Medulla oblongata (tissue), 1 donor: ENCODE measurements around the gene MAFG.
A peak's percentile ranks its signal among the peaks of the same experiment; 100 is the strongest.

ENCODE experiments used
- DNase-seq: peaks from one replicate; pipeline ENCODE4 v3.0.0-alpha.2; 2015; ENCODE audit errors: extremely low spot score

The MAFG gene

DNA sequence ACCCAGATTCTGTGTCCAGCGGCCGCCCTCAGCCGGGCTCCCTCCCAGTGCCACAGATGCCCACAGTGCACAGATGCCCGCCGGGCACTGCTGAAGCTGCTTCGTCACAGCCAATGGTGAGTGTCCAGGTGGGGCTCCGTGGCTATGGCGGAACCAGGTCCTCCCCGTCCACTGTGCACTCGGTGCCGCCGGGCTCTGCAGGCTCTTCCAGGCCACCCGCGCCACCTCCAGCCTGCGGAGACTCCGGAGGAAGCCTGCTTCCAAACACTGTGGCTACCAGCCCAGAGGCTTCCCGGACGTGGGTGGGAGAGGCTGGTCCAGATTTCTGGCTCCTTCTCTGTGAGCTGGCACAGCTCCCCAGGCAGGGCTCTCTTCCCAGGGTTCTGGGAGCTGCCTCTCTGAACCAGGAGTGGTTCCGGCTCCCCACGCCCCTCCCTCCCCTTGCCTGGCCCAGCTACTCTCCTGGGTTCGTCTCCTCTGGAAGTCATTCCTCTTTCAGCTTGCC is 12.4 kb upstream of the MAFG start:
- peak; percentile 74 for DNase-seq

DNA sequence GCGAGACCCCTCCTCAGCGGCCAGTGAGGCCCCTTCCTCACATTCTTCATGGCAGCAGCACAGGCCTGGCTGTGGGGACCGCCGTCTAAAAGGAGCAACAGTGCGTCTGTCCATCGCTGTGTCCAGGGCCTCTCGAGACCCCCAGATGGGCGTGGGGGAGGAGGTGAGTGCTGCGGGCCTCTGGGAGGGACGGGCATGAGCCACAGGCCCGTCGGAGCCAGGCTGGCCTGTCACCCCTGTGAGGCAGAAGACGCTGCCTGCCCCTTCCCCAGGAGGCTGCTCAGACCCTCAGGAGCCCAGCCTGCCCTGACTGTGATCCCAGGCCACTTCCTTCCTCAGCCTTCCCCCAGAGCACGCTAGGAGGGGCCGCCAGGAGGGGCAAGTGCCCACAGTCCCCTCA is 11.7 kb upstream of the MAFG start:
- DNase-seq: no peak

DNA sequence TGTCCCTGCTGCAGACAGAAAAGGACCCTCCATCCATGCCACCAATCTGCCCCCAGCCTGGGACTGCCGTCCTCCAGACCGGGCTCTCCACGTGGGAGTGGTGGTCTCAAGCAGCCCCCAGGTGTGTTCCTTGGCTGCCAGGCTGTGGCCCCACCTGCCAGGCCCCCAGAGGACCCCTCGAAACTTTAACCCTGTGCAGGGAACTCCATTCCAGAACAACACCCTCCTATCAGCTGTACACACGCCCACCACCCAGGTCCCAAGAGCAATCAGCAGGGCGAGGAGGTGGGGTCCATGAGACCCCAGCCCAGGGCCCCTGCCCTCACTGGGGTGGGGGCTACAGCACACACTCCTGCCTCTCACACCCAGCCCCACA is 8.2 kb upstream of the MAFG start:
- DNase-seq: no peak

DNA sequence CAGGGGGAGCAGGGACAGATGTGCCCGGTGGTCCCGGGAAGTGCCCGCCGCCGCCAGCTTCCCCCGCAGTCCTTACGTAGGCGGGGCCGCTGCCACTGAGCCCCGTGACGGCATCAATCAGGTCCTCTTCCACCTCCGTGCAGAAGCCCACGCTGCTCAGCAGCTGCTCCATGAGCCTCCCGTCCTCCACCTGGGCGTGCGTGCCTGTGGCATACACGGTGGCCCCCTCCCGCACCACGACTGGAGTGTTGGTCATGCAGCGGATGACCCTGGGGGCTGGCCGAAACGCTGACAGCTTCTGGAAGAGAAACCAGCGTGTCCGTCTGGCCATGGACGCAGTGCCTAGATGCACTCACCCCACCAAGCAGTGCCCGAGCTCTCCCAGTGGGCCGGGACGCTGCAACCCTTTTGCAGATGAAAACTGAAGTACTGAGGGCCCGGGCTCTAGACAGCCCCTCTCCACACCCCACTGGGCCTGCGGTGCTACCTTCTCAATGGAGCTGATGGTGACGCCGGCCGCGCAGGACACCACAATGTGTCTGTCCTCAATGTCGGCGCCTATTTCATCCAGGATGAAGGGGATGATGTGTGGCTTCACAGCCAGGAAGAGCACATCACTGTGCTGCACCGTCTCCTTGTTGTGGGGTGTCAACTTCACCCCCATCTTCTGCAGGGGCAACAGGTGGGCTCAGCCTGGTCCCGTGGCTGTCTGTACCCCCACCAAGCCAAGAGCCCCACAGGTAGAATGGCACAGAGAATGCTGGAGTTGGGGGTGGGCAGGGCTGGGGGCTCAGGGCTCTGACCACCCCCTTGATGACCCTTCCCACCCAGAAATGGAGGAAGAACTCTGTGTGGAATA is 7.5 kb upstream of the MAFG start:
- DNase-seq: no peak

DNA sequence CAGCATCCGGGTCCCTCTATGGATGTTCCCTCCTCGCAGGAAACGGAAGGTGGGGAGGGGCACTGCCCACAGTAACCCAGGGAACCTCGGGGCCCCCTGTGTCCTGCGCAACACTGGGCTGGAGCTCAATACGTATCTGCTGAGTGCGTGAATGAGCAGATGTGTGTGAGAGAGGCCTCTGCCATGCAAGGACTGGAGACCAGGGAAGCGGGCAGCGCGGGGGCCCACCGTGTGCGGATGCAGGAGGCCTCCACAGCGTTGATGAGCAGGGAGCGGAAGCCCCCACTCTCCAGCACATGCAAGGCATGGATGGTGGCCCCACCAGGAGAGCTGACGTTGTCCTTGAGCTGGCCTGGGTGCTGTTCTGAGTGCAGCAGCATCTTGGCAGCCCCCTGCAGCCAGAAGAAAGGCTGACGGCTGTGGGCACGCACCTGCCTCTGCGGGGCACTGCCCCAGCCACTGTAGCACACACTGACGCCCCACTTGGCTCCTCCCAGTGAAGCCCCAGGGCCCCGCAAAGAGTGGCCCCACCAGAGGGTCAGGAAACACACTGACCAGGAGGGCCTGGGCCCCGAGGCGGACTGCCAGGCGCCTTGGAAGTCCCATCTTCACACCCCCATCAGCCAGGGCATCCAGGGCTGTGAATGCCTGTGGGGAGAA is 6.7 kb upstream of the MAFG start:
- no peak for DNase-seq

DNA sequence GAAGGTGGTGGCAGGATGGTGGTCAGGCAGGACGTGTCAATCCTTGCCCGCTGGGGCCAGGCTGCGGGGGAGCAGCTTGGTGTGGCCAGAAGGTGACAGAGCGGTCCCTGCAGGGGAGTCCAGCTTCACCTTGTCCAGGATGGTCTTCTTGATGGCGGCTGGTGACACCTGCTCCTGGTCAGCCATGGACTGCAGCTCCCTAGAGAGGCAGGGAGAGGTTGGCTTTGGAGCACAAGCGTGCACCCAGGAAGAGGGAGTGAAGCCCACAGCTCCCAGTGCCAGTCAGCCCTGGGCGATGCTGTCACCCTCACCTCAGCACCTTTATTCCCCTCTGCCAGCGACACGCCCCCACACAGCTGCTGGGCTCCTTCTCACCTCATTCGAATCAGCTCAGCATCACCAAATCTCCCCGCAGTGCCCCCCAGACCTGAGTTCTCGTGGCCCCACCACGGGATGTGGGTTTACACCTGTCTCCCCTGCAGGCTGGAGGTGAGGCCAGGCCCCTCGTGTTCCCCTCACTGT is 5.7 kb upstream of the MAFG start:
- no peak for DNase-seq

DNA sequence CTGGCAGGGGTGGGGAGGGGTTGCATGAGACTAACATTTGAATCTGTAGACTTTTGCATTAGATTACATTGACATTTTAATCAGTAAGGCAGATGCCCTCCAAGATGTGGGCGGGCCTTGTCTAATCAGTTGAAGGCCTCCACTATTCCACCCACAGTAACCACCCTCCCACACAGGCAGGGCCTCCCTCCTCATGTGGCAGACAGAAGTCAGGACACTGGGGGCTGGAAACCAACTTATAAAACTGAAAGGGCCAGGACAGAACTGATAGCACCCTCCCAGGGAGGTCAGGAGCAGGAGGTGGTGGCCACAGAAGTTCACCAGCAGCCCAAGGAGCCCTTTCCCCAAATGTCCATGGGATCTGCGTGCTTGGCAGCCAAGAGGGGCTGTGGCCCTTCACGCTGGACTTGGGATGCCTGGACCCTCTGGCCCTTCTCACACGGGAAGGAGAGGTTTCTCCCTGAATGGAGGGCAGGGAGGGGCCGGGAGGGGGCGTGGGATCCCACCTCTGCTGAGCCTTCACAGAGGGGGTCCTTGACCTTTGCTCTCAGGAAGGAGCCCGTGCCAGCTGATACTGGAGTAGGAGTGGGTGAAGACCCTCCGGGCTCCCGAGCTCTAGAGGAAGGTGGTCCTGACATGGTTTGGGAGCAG is 4.9 kb upstream of the MAFG start:
- DNase-seq: no peak

DNA sequence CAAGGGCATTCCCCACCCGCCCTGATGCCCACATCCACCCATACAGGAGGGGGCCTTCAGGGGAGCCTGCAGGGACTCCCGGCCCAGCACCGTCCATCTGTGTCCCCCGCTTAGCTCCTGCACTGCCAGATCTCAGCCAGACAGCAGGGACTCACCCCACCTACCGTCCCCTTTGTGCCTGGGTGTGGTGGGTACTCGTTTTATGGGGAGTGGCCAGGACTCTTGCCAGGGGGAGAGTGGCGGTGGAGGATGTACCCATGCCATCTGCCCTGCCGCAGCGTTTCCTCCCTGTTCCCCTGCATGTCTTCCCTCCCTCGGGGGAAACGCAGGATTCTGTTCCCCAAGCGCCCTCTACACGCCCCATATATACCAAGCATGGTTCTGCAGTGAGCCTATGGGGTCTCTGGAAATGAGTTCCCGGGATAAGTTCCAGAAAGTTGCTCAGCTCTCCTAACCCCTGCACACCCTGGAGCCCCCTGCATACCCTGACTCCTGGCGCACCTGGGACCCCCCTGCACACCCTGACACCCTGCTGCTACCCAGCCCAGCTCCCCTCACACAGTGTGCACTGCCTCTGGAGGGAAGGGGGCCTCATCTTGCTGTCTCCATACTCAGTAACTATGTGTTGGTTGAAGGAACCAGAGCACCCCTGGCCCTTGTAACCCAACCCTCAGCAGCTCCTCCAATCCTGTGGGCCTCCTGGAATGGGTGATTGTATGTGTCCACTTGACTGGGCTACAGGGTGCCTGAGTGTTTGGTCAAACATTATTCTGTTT is 4.2 kb upstream of the MAFG start:
- DNase-seq: no peak

DNA sequence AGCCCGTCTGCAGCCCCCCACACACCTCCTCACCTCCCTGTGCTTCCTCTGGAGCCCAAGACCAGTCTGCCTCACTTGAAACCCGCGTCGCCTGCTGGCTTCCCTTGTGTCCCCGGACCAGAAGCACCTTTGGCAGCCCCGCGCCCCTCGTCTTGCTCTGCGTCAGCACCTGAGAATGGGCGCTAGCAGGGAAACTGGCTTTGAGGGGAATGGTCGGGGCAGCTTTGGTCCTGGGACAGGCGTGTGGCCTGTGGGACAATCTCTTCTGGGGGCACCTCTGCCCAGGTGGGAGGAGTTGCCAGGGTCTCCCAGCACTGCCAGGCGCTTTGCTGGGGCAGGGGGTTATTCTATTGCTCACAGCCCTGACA is 3.6 kb upstream of the MAFG start:
- DNase-seq: no peak

DNA sequence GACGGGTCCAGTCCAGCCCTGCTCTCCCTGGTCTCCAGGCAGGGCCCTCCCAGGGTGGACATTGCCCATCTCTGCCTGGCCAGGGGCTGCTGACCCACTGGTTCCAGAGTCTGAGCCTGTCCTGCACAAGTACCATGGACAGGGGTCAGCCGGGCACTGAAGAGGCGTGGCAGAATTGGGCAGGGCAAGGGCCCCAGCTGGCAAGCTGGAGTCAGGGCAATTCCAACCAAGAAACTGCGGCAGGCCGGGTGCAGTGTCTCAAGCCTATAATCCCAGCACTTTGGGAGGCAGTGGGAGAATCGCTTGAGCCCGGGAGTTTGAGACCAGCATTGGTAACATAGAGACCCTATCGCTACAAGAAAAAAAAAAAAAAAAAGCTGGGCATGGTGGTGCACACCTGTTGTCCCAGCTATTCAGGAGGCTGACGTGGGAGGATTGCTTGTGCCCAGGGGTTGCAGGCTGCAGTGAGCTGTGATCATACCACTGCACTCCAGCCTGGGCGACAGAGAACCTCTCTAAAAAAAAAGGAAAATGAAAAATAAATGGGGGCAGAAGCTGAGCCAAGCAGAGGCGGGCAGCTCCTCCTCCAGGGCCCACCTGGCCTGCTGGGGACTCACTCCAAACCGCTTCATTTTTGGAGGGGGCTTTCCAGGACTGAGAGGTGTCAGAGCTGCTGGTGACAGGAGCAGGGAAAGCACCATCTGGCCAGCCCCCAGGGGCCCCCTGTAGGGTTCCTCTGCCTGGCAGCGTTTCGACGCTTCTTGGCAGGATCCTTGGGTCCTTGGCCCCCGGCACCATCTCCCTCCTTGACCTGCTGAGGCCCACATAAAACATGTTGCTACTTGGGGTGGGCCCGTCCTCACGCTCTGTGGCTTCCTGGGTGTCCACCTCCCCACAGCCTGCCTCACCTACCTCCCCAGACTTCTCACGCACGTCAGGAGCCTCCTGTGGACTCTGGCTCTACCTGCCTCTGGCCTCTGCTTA is 2.9 kb upstream of the MAFG start:
- DNase-seq: no peak

DNA sequence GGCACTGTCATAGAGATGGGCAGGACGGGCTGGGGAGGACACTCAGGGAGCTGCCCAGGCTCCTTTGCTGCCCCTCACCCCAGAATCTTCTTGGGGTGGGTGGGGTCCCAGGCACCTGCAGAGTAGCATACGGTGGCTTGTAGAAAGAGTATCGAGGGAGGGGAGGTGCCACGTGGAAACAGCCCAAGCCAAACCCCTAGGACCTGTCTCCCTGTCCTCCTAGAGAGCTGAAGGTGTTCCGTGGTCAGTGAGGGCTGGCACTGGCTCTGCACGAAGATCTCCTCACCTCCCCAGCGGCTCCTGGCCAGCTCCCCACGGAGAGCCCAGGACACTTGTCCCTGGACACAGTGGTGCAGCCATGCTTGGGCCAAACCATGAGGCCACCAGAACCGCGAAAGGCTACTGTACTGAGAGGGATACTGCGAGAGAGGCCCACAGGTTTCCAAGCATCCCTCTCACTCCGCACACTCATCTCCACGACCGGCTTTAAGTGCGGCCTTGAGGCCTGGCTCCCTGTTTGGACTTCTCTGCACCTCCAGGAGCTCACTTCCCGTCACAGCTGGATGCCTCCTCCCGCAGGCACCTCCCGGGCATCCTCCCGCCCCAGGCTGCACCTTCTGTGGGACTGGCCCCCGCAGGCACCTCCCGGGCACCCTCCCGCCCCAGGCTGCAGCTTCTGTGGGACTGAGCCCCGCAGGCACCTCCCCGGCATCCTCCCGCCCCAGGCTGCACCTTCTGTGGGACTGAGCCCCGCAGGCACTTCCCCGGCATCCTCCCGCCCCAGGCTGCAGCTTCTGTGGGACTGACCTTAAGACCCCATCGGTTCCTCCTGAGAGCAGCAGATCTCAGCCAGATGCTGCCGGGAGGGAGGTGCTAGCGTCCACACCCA is 2.0 kb upstream of the MAFG start:
- no peak for DNase-seq

DNA sequence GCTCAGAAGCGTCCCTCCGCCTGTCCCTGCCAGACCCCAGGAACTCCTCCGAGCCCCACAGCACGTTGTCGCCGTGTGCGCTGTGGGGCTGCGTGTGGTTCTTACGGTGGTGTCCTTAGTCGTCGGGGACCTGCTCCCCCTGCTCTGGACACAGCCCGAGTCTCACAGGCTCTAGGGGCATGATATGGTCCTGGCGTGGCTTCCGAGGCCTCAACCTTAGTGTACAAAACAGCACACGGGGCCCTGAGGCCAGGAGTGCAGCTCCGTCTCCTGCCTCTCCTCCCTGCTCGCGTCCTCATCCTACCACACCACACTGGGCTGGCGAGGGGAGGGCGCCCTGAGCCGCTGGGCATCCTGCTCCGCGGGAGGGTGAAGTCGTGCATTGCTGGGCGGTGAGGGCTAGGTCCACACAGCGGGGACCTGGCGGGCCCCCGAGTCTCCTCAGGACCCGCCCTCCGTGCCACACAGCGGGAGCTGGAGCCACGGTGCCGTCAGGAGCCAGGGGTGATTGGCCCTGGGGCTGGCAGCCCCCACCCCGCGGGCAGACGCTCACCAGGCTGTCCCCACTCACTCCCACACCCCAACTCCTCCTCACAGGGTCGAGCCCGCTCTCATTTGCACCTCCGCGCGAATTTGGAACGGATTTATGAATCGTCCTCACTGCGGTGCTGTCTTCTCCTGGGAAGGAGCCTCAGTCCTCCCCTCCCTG is 1.2 kb upstream of the MAFG start:
- no peak for DNase-seq

DNA sequence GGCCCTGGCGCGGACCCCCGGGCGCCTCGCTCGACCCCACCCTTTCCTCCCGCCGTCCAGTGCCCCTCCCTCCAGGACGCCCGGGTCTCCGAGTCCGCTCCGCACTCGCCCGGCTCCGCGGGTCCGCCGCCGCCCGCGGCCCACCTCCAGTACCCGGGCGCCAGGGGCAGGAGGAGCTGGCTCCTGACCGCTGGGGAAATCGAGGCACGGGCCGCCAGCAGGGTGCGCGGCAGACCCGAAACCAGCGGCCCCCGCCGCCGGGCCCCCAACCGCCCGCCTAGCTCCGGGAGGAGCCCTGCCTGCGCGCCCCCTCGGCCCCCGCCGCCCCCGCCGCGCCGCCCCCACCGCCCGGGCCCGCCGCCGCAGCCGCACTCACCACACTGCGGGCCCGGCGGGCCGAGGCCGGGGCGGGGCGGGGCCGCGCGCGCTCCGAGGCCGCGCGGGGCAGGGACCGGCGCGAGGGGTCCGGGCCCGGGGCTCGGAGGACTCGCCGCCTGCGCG is 333 bp downstream of the MAFG start:
- DNase-seq: no peak

DNA sequence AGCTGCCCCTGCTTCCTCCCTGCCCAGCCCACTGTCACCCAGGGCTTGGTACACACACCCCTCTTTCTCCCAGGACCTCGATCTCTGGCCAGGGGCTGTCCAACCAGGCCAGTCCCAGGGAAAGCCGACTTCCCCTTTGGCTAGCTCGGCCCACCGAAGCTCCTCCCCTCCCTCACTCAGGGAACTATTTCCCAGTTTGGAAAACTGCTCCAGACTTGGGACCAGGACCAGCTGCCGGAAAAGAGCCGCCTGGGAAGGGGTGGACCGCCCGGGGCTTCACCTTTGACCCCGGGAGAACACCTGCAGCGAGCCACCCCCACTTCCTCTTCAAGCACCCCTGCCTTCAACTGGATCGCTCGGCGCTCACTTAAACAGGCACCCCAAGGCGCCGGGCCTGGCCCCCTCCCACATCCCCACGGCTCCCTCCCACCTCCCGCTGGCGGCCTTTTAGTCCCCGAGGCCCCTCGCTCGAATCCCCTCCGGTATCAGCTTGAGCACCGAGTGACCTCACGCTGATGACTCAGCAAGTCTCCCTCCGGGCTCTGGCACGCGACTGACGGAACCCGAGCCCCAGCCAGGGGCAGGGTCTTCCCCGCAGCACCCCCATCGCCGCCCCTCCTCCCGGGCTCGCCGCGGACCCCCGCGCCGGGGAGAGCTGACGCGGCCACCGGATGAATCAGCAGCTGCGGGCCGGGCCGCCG is 934 bp downstream of the MAFG start:
- peak; percentile 76 for DNase-seq

DNA sequence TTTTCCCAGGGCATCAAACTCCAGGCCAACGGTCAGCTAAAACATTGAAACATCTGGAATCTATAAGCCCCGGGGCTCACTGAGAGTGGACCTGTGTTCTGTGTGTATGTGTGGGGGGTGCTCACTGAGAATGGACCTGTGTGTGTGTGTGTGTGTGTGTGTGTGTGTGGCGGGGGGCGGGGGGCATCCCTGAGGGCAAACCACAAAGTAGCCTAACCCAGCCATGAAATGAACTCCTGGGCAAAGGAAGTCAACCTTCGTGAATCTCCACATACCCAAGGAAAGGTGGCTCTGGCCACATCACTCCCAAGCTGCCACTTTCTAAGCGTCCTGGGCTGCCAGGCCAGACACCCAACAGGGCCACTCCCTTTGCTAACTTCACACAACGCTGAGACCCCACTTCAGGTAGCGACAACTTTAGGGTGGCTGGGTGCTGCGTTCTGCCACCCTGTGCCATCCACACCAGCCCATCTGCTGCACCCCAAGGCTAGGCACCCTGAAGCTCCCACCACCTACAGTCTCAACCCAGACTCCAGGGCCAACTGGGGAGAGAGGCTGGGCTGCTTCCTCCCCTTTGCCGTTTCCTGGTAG is 1.6 kb downstream of the MAFG start:
- DNase-seq: no peak

DNA sequence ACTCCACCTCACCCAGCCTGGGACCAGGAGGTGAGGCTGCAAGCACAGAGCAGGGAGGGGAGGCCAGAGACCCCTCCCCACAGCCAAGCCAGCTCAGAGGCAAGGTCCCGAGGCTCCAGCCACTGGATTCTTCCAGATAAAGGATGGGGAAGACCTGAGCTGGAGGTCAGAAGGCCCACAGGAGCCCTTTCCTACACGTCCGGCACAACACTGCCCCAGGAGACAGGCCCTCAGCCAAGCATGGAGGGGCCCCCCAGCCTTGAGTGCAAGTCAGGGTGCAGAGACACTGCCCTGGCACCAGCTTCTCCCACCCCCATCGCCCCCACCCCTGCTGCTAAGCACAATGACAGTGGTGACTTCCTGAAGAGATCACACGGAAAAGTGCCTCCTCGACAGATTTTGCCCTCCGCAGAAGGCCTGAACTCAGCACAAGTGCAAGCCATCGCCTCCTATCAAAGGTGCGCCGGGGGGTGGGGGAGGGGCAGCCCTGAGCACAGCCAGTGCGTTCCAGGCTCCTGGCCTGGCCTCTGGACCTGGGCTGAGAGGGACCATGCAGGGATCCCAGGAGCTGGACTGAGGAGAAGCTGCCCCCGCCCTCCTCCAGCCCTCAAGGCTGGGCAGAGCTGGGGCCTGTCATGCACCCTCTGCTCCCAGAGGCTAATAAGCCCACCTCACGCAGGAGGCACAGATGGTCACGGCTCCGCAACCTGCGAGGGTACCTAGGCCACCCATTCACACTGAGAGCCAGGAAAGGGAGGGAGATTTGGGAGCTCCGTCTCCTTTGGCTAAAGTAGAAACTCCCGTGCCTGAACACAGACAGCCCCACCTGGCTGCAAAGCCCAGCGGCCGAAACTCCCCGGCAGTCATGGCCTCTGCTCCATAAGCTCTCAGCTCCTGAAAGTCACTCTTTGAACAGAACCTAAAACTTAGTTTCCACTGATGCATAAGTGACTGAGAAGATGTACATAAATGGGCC is 2.7 kb downstream of the MAFG start:
- no peak for DNase-seq
